Suprapubic skin (tissue), 4 donors: ENCODE data around the gene POMT2. TPM values are rescaled to one million over a fixed set of nuclear protein-coding genes. Genes with fewer than 3 reads are reported as not detected.
A peak's percentile ranks its signal among the peaks of the same experiment; 100 is the strongest.

Experiments
- DNase-seq, 2 donors: peaks; one replicate each; pipeline ENCODE4 v3.0.0-alpha.2; 2019; ENCODE audit warnings: low spot score in 2 of 2
- H3K27ac ChIP-seq: fragments of 200-600 bp; sonication (generic); one replicate; pipeline ENCODE4 v1.5.1; 2019
- H3K27me3 ChIP-seq: fragments of 200-600 bp; sonication (generic); one replicate; pipeline ENCODE4 v1.5.1; 2019
- H3K36me3 ChIP-seq: fragments of 200-600 bp; sonication (generic); one replicate; pipeline ENCODE4 v1.5.1; 2019
- H3K4me1 ChIP-seq: fragments of 200-600 bp; sonication (generic); one replicate; pipeline ENCODE4 v1.5.1; 2019
- H3K4me3 ChIP-seq: fragments of 200-600 bp; sonication (generic); one replicate; pipeline ENCODE4 v1.5.1; 2019; ENCODE audit warnings: mild to moderate bottlenecking
- H3K9me3 ChIP-seq: fragments of 200-600 bp; sonication (generic); one replicate; pipeline ENCODE4 v1.5.1; 2019
- CTCF ChIP-seq, 2 donors: fragments of 200-600 bp in 1 of 2; fragments of 450-650 bp in 1 of 2; sonication (generic) in 1 of 2; IDR thresholded peaks; one replicate each; pipeline ENCODE4 v1.5.1; 2016 to 2019; ENCODE audit warnings: antibody characterized with exemption in 2 of 2, mild to moderate bottlenecking in 1 of 2, moderate library complexity in 1 of 2
- EP300 ChIP-seq: sonication (generic); formaldehyde crosslinking; IDR thresholded peaks from one replicate; pipeline ENCODE4 v1.6.1; 2017; ENCODE audit warnings: antibody characterized with exemption
- POLR2A ChIP-seq, 2 donors: fragments of 450-650 bp; IDR thresholded peaks; one replicate each; pipeline ENCODE4 v1.6.1; 2017; ENCODE audit warnings: antibody characterized with exemption in 2 of 2, mild to moderate bottlenecking in 2 of 2, moderate library complexity in 2 of 2
- POLR2AphosphoS5 ChIP-seq, 3 donors: sonication (generic); formaldehyde crosslinking; IDR thresholded peaks; one replicate each; pipeline ENCODE4 v1.6.1; 2017; ENCODE audit warnings: antibody characterized with exemption in 3 of 3
- WGBS: methylation state at CpG from one replicate; pipeline ENCODE4 v1.1.5; 2018; 5-methylcytosine and 5-hydroxymethylcytosine counted together
- total RNA-seq, 4 donors: library from RNA; depleted of rRNA; stranded (reverse); fragments of >200 nt; gene quantifications; one replicate each; pipeline ENCODE4 v1.1.0, GENCODE V29; 2016

POMT2 gene
- total RNA-seq, 4 donors from 2014 or later = 16.3 to 72.0 (median 19.4) TPM

DNA sequence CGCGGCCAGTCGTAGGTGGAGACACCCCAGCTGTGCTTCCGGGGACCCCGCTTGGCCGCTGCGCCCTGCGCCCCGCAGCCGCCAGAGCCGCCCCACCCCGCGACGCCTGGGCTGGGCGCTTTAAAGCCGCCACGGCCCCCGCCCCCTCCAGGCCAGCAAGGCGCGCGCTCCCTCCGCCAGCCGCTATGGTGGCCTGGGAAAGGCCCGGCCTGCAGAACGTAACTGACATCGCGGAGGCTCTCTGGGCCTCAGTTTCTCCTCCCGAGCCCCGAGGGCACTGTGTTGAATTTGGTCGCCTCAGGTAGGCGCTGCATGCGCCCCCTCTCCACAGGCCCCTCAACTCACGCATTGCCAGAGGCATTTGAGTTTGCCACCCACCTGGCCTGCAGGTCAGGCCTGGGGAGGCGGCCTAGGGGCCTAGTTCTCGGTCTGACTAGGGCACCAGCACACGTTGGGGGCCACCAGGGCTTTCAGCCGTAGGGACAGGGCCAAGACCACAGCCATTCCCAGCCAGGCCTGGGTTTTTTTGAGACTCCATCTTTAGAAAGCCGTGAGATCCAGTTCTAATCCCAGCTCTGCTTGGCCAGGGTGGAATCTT lies 49.5 kb downstream of the POMT2 start, which contains the start of gene NGB:
TSS of gene NGB (minus strand) at position 94 of the 598 bp plus-strand sequence. CDS start 269 bp downstream, outside the sequence.
- no peak for TF ChIP-seq CTCF (IDR thresholded peaks at IDR 0.05)
- no peak for TF ChIP-seq POLR2AphosphoS5 (IDR thresholded peaks at IDR 0.05)
- no peak for TF ChIP-seq POLR2A (IDR thresholded peaks at IDR 0.05)
- TF ChIP-seq EP300 = no peak
- H3K36me3 ChIP-seq = peaks cover 1% of the 10 kb centered on the region
- WGBS = 40% methylated on average over 9 of the region's 38 CpGs
- H3K4me1 ChIP-seq = peaks cover 15% of the 10 kb centered on the region
- no peak within 1 kb of the TSS for H3K27ac ChIP-seq
- peak within 1 kb of the TSS; percentile 34 for H3K4me3 ChIP-seq
- no peak for DNase-seq
- peaks cover 51% of the 10 kb centered on the region for H3K27me3 ChIP-seq
- no peaks in the 10 kb centered on the region for H3K9me3 ChIP-seq

- H3K36me3 ChIP-seq = no peaks in the 10 kb centered on the region
- H3K9me3 ChIP-seq = no peaks in the 10 kb centered on the region
- no peak overlapping the region for H3K27ac ChIP-seq
- 13% methylated on average over 9 of the region's 84 CpGs for WGBS
- TF ChIP-seq CTCF (IDR thresholded peaks at IDR 0.05) = no peak
- no peak for TF ChIP-seq POLR2AphosphoS5 (IDR thresholded peaks at IDR 0.05)
- TF ChIP-seq EP300 = no peak
- TF ChIP-seq POLR2A (IDR thresholded peaks at IDR 0.05) = no peak
- peaks cover 15% of the 10 kb centered on the region for H3K4me1 ChIP-seq
- H3K27me3 ChIP-seq = peaks cover 51% of the 10 kb centered on the region
- no peak for DNase-seq
- peak overlapping the region; percentile 34 for H3K4me3 ChIP-seq
Observed at GRCh38 chr14:77270361-77271112, 50.1 kb downstream of the POMT2 start.

- no peaks in the 10 kb centered on the region for H3K36me3 ChIP-seq
- H3K4me3 ChIP-seq = no peak overlapping the region
- no peak for TF ChIP-seq POLR2AphosphoS5 (IDR thresholded peaks at IDR 0.05)
- no peak for TF ChIP-seq CTCF (IDR thresholded peaks at IDR 0.05)
- no peak for TF ChIP-seq EP300
- TF ChIP-seq POLR2A (IDR thresholded peaks at IDR 0.05) = no peak
- DNase-seq = no peak
- H3K27ac ChIP-seq = no peak overlapping the region
- peaks cover 15% of the 10 kb centered on the region for H3K4me1 ChIP-seq
- peaks cover 51% of the 10 kb centered on the region for H3K27me3 ChIP-seq
- no peaks in the 10 kb centered on the region for H3K9me3 ChIP-seq
- 14% methylated on average over 4 of the region's 8 CpGs for WGBS
Observed at GRCh38 chr14:77268989-77269600, 51.6 kb downstream of the POMT2 start.

- Histone ChIP-seq H3K36me3 (no peaks in the 10 kb centered on the region), H3K4me3 (no peak overlapping the region), H3K4me1 (peaks cover 15% of the 10 kb centered on the region), H3K9me3 (no peaks in the 10 kb centered on the region), H3K27ac (no peak overlapping the region), H3K27me3 (peaks cover 51% of the 10 kb centered on the region)
- DNase-seq = no peak
- 96% methylated on average over 5 of the region's 5 CpGs for WGBS
- TF ChIP-seq EP300 (no peak), CTCF (IDR thresholded peaks at IDR 0.05) (no peak), POLR2A (IDR thresholded peaks at IDR 0.05) (no peak), POLR2AphosphoS5 (IDR thresholded peaks at IDR 0.05) (no peak)
Observed at GRCh38 chr14:77267937-77268699, 52.6 kb downstream of the POMT2 start.
